KMS-11 (cell line): ENCODE measurements around the gene KIAA0753.

Experiments used
- H2AFZ ChIP-seq: fragments of 200-600 bp; sonication (generic); 2 replicates; pipeline ENCODE4 v1.6.1; 2016; ENCODE audit warnings: antibody characterized with exemption, mixed run types, low read depth
- H3K27ac ChIP-seq: fragments of 200-600 bp; sonication (generic); 2 replicates; pipeline ENCODE4 v1.6.1; 2016; ENCODE audit warnings: mild to moderate bottlenecking, mixed run types
- H3K27me3 ChIP-seq: fragments of 200-600 bp; sonication (generic); 2 replicates; pipeline ENCODE4 v1.6.1; 2017; ENCODE audit warnings: mild to moderate bottlenecking, low read depth, mixed run types, moderate library complexity; ENCODE audit not compliant: insufficient read depth
- H3K36me3 ChIP-seq: fragments of 200-600 bp; sonication (generic); 2 replicates; pipeline ENCODE4 v1.6.1; 2017; ENCODE audit warnings: mild to moderate bottlenecking, mixed run types; ENCODE audit not compliant: insufficient read depth
- H3K4me1 ChIP-seq: fragments of 200-600 bp; sonication (generic); 2 replicates; pipeline ENCODE4 v1.6.1; 2016; ENCODE audit warnings: mild to moderate bottlenecking, low read depth, mixed run types; ENCODE audit not compliant: poor library complexity, severe bottlenecking
- H3K4me2 ChIP-seq: fragments of 200-600 bp; sonication (generic); 2 replicates; pipeline ENCODE4 v1.7.0; 2016; ENCODE audit warnings: mild to moderate bottlenecking, mixed run types
- H3K4me3 ChIP-seq: fragments of 200-600 bp; sonication (generic); IDR thresholded peaks from 2 replicates; pipeline ENCODE4 v1.6.1; 2017; ENCODE audit warnings: low read depth, low read length, mixed read lengths; ENCODE audit not compliant: insufficient read depth
- H3K79me2 ChIP-seq: fragments of 200-600 bp; sonication (generic); 2 replicates; pipeline ENCODE4 v1.6.1; 2016; ENCODE audit warnings: low read depth, mixed run types; ENCODE audit not compliant: insufficient read depth
- H3K9ac ChIP-seq: fragments of 200-600 bp; sonication (generic); 2 replicates; pipeline ENCODE4 v1.6.1; 2016; ENCODE audit warnings: mild to moderate bottlenecking, mixed run types
- H4K20me1 ChIP-seq: fragments of 200-600 bp; sonication (generic); 2 replicates; pipeline ENCODE4 v1.6.1; 2016; ENCODE audit warnings: mild to moderate bottlenecking, mixed run types; ENCODE audit not compliant: insufficient read depth
- CTCF ChIP-seq: fragments of 200-600 bp; sonication (generic); conservative IDR thresholded peaks from 2 replicates; pipeline ENCODE4 v1.6.1; 2017; ENCODE audit warnings: low read depth, mild to moderate bottlenecking, antibody characterized with exemption, low read length, moderate library complexity, mixed read lengths

The KIAA0753 gene

GRCh38 chr17:6547336-6547735 is 93.2 kb downstream of the KIAA0753 start:
- Histone ChIP-seq H3K4me2 (no peak overlapping the region), H3K9ac (no peak overlapping the region)
- no peak for TF ChIP-seq CTCF

GRCh38 chr17:6546069-6546718 is 94.3 kb downstream of the KIAA0753 start:
- Histone ChIP-seq H3K4me2 (no peak overlapping the region), H3K4me1 (no peaks in the 10 kb centered on the region), H3K9ac (no peak overlapping the region), H2AFZ (no peak overlapping the region), H3K27me3 (no peaks in the 10 kb centered on the region), H3K27ac (no peak overlapping the region), H3K4me3 (no peak overlapping the region), H4K20me1 (no peaks in the 10 kb centered on the region), H3K79me2 (no peaks in the 10 kb centered on the region), H3K36me3 (no peaks in the 10 kb centered on the region)
- TF ChIP-seq CTCF: no peak

More at GRCh38 chr17:6547336-6547735, 93.2 kb downstream of the KIAA0753 start:
- Histone ChIP-seq H3K4me1 (no peaks in the 10 kb centered on the region), H3K36me3 (no peaks in the 10 kb centered on the region), H3K4me3 (no peak overlapping the region), H3K79me2 (no peaks in the 10 kb centered on the region), H3K27ac (no peak overlapping the region), H2AFZ (no peak overlapping the region), H3K27me3 (no peaks in the 10 kb centered on the region), H4K20me1 (no peaks in the 10 kb centered on the region)

- Histone ChIP-seq H3K4me3 (no peak overlapping the region), H3K4me2 (no peak overlapping the region), H3K36me3 (no peaks in the 10 kb centered on the region), H3K4me1 (no peaks in the 10 kb centered on the region), H3K9ac (no peak overlapping the region), H3K27ac (no peak overlapping the region), H2AFZ (no peak overlapping the region), H4K20me1 (no peaks in the 10 kb centered on the region), H3K79me2 (no peaks in the 10 kb centered on the region), H3K27me3 (no peaks in the 10 kb centered on the region)
- no peak for TF ChIP-seq CTCF
Observed at GRCh38 chr17:6545291-6545690, 95.2 kb downstream of the KIAA0753 start.

- H3K4me1 ChIP-seq: no peaks in the 10 kb centered on the region
Observed at GRCh38 chr17:6544011-6544370, 96.5 kb downstream of the KIAA0753 start.

More at GRCh38 chr17:6544011-6544370, 96.5 kb downstream of the KIAA0753 start:
- no peak overlapping the region for H2AFZ ChIP-seq
- no peaks in the 10 kb centered on the region for H3K27me3 ChIP-seq
- H3K79me2 ChIP-seq: no peaks in the 10 kb centered on the region
- no peaks in the 10 kb centered on the region for H3K36me3 ChIP-seq
- no peak for TF ChIP-seq CTCF
- H4K20me1 ChIP-seq: no peaks in the 10 kb centered on the region
- H3K4me3 ChIP-seq: no peak overlapping the region
- no peak overlapping the region for H3K4me2 ChIP-seq
- no peak overlapping the region for H3K9ac ChIP-seq
- H3K27ac ChIP-seq: no peak overlapping the region
